LNCaP clone FGC (cell line): Measurements from ENCODE around the gene DNAJC15.
"Not testable (repeated sequence)": the region's sequence is repeated elsewhere in the genome, so short reads cannot be mapped to it uniquely, and the experiment has no call there.

Experiments
- DNase-seq: peaks from one replicate; pipeline ENCODE4 v3.0.0-alpha.2; 2011; ENCODE audit warnings: low read depth
- H3K4me3 ChIP-seq: 2 replicates; pipeline ENCODE4 v1.5.1; 2011; ENCODE audit warnings: mild to moderate bottlenecking, low read depth, low read length, control low read depth
- CTCF ChIP-seq: IDR thresholded peaks from 2 replicates; pipeline ENCODE4 v1.5.1; 2012; ENCODE audit warnings: mild to moderate bottlenecking; ENCODE audit not compliant: control insufficient read depth, insufficient read depth; ENCODE audit errors: extremely low read depth

Gene DNAJC15

GRCh38 chr13:43061496-43062280 lies 38.3 kb downstream of the DNAJC15 start:
- DNase-seq = no peak
- no peak overlapping the region for H3K4me3 ChIP-seq
- TF ChIP-seq CTCF = no peak

GRCh38 chr13:43071824-43072223 lies 48.4 kb downstream of the DNAJC15 start:
- no peak for TF ChIP-seq CTCF
- no peak for DNase-seq

GRCh38 chr13:43072394-43072793 lies 49.0 kb downstream of the DNAJC15 start:
- DNase-seq = no peak
- H3K4me3 ChIP-seq = no peak overlapping the region
- no peak for TF ChIP-seq CTCF

More at GRCh38 chr13:43071824-43072223, 48.4 kb downstream of the DNAJC15 start:
- no peak overlapping the region for H3K4me3 ChIP-seq

GRCh38 chr13:43074824-43075510 lies 51.6 kb downstream of the DNAJC15 start:
- no peak overlapping the region for H3K4me3 ChIP-seq
- TF ChIP-seq CTCF = no peak
- no peak for DNase-seq

- DNase-seq, H3K4me3 ChIP-seq: not testable (repeated sequence)
Measured at GRCh38 chr13:43075511-43075902, 52.1 kb downstream of the DNAJC15 start.

- H3K4me3 ChIP-seq = no peak overlapping the region
- no peak for TF ChIP-seq CTCF
- no peak for DNase-seq
Measured at GRCh38 chr13:43077046-43077445, 53.7 kb downstream of the DNAJC15 start.

- DNase-seq = no peak
- no peak overlapping the region for H3K4me3 ChIP-seq
- no peak for TF ChIP-seq CTCF
Measured at GRCh38 chr13:43077461-43077860, 54.1 kb downstream of the DNAJC15 start.
